Transverse colon (tissue), 3 donors: ENCODE data around the gene LDLRAP1.

Experiments
- CTCF ChIP-seq, 5 experiments: fragments of 200-600 bp in 3 of 5; fragments of 450-650 bp in 2 of 5; sonication (generic) in 3 of 5; IDR thresholded peaks; 1 replicate in 2 of 5; 2 replicates in 3 of 5; pipeline ENCODE4 v1.5.1; 2016 to 2017; ENCODE audit warnings: antibody characterized with exemption in 5 of 5, inconsistent platforms in 3 of 5, mild to moderate bottlenecking in 2 of 5, moderate library complexity in 1 of 5
- POLR2A ChIP-seq: fragments of 450-650 bp; IDR thresholded peaks from one replicate; pipeline ENCODE4 v1.6.1; 2016; ENCODE audit warnings: antibody characterized with exemption, mild to moderate bottlenecking, moderate library complexity

- TF ChIP-seq CTCF (IDR thresholded peaks at IDR 0.05): no peak
- no peak for TF ChIP-seq POLR2A
These were observed 37.5 kb downstream of the LDLRAP1 start for GRCh38 chr1:25580927-25581326.
